Prostate gland (tissue), 2 donors: ENCODE measurements around the gene CCDC30. TPM values are rescaled to one million over a fixed set of nuclear protein-coding genes. Genes with fewer than 3 reads are reported as not detected.
"Not testable (repeated sequence)": the region's sequence is repeated elsewhere in the genome, so short reads cannot be mapped to it uniquely, and the experiment has no call there.

ENCODE experiments used
- DNase-seq: peaks from one replicate; pipeline ENCODE4 v3.0.0-alpha.2; 2019; ENCODE audit warnings: low spot score
- H3K27ac ChIP-seq, 2 donors: fragments of 200-600 bp; sonication (generic); 2 replicates each; pipeline ENCODE4 v1.5.1; 2017 to 2019
- H3K27me3 ChIP-seq: fragments of 200-600 bp; sonication (generic); replicated peaks from 2 replicates; pipeline ENCODE4 v1.5.1; 2019; ENCODE audit not compliant: insufficient read depth
- H3K36me3 ChIP-seq, 2 donors: fragments of 200-600 bp; sonication (generic); 1 replicate in 1 of 2; 2 replicates in 1 of 2; pipeline versions ENCODE4 v1.5.1 to v1.8.1; 2017 to 2019
- H3K4me1 ChIP-seq: fragments of 200-600 bp; sonication (generic); replicated peaks from 2 replicates; pipeline ENCODE4 v1.5.1; 2019
- H3K4me3 ChIP-seq, 2 donors: fragments of 200-600 bp; sonication (generic); 2 replicates each; pipeline ENCODE4 v1.5.1; 2017 to 2019
- H3K9me3 ChIP-seq: fragments of 200-600 bp; sonication (generic); 2 replicates; pipeline ENCODE4 v1.5.1; 2017
- POLR2A ChIP-seq: fragments of 450-650 bp; IDR thresholded peaks from one replicate; pipeline ENCODE4 v1.6.1; 2016; ENCODE audit warnings: antibody characterized with exemption, mild to moderate bottlenecking
- POLR2AphosphoS5 ChIP-seq: sonication (generic); formaldehyde crosslinking; IDR thresholded peaks from one replicate; pipeline ENCODE4 v1.6.1; 2017; ENCODE audit warnings: antibody characterized with exemption
- WGBS: methylation state at CpG from one replicate; pipeline ENCODE4 v1.1.5; 2018; 5-methylcytosine and 5-hydroxymethylcytosine counted together
- intact Hi-C: fragments of 100-400 bp; cut with DNase I; formaldehyde crosslinking; loops from one replicate; pipeline ENCODE4 v1.14.2; 2022
- total RNA-seq, 2 donors: library from RNA; depleted of rRNA; stranded (reverse); fragments of >200 nt; gene quantifications; one replicate each; pipeline ENCODE4 v1.1.0, GENCODE V29; 2016
- TF ChIP-seq, protein P1 (sequence below), 4 experiments: fragments of 200-600 bp in 2 of 4; fragments of 450-650 bp in 2 of 4; sonication (generic) in 2 of 4; IDR thresholded peaks; 1 replicate in 3 of 4; 2 replicates in 1 of 4; pipeline ENCODE4 v1.5.1; 2016 to 2019; ENCODE audit warnings: antibody characterized with exemption in 4 of 4, mild to moderate bottlenecking in 2 of 4, moderate library complexity in 2 of 4

The CCDC30 gene
- total RNA-seq, 2 donors from 2014 or later: 1.8 to 6.2 TPM

DNA sequence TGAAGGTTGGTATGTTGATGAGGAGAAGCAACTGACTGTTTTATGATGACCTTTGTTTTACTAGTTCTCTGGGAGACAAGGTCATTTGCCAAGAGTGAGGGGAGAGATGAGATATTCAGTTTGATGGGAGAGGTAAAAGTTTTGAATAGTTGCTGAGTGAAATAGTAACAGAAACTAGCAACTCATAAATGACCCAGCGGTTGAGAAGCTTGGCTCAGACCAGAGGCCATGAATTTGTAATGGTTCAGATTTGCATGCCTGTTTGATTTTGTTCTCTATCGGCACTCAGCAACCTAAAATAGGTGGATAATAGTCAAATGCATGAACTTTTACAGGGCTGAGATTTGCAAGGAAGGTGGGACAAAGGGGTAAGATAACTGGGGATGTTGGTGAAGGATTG, 6.6 kb downstream of the CCDC30 start:
- Histone ChIP-seq H3K4me3 (no peak overlapping the region), H3K27me3 (no peaks in the 10 kb centered on the region), H3K27ac (no peak overlapping the region), H3K9me3 (no peaks in the 10 kb centered on the region), H3K36me3 (no peaks in the 10 kb centered on the region), H3K4me1 (no peaks in the 10 kb centered on the region)
- DNase-seq: no peak
- TF ChIP-seq, protein P1, sequence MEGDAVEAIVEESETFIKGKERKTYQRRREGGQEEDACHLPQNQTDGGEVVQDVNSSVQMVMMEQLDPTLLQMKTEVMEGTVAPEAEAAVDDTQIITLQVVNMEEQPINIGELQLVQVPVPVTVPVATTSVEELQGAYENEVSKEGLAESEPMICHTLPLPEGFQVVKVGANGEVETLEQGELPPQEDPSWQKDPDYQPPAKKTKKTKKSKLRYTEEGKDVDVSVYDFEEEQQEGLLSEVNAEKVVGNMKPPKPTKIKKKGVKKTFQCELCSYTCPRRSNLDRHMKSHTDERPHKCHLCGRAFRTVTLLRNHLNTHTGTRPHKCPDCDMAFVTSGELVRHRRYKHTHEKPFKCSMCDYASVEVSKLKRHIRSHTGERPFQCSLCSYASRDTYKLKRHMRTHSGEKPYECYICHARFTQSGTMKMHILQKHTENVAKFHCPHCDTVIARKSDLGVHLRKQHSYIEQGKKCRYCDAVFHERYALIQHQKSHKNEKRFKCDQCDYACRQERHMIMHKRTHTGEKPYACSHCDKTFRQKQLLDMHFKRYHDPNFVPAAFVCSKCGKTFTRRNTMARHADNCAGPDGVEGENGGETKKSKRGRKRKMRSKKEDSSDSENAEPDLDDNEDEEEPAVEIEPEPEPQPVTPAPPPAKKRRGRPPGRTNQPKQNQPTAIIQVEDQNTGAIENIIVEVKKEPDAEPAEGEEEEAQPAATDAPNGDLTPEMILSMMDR (IDR thresholded peaks at IDR 0.05): no peak
- no peak for TF ChIP-seq POLR2A
- TF ChIP-seq POLR2AphosphoS5: no peak
- intact Hi-C loops: loop anchor here (10.0 kb wide), 1 partner anchor 295 kb away; the partner anchor contains the start of genes C1orf50 and P3H1
- 86% methylated on average over 2 of the region's 2 CpGs for WGBS

DNA sequence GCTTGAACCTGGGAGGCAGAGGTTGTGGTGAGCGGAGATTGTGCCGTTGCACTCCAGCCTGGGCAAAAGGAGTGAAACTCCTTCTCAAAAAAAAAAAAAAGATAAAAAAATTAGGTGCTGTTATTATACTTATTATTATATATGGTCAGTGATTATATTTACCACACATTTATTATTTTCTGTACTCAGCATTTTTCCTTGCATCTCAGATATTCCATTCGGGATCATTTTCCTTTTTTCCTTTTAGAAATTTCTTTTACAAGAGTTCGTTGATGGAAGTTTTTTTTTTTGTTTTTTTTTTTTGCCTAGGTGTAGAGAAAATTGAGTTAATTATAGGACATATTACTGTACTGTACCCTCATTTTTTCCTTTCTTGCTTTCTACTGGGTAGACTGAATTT, 13.5 kb downstream of the CCDC30 start:
- intact Hi-C loops: no loop called here
- no peak for TF ChIP-seq POLR2A
- TF ChIP-seq POLR2AphosphoS5: no peak
- TF ChIP-seq, protein P1 (IDR thresholded peaks at IDR 0.05): no peak
- Histone ChIP-seq H3K4me3 (no peak overlapping the region), H3K27ac (no peak overlapping the region), H3K27me3 (no peaks in the 10 kb centered on the region), H3K4me1 (no peaks in the 10 kb centered on the region), H3K9me3 (no peaks in the 10 kb centered on the region), H3K36me3 (no peaks in the 10 kb centered on the region)
- 88% methylated on average over 4 of the region's 4 CpGs for WGBS
- DNase-seq: no peak

DNA sequence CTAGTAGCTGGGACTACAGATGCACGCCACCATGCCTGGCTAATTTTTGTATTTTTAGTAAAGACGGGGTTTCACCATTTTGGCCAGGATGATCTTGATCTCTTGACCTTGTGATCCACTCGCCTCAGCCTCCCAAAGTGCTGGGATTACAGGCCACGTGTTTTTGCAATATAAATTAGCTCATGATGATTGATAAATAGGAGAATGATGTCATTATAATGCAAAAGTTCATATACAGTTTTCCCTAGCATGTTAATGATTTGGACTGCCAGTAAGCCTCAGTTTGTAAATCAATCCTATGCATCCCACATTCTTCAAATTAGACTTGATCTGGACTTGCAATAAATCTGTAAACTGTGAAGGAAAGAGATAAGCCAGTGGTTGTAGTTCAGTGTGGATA, 14.3 kb downstream of the CCDC30 start:
- WGBS: 90% methylated on average over 4 of the region's 4 CpGs
- intact Hi-C loops, H3K4me1 ChIP-seq, H3K27me3 ChIP-seq, H3K27ac ChIP-seq, DNase-seq, H3K9me3 ChIP-seq, H3K4me3 ChIP-seq, H3K36me3 ChIP-seq: not testable (repeated sequence)

DNA sequence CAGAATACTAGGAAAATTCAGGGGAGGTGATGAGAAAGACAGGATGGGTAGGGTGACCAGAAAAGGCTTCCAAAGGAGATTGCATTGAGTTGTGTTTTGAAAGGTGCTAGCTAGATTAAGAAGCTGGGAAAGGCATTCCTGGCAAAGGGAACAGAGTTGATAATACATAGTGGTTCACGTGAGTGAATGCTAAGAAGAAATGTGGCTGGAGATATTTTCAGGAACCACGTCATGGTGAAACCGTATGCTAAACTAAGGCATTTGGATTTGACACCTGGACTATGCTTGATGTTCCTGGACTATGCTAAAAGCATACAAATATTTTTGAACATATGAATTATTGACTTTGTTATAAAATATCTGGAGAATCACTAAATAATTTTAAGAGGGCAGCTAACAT, 14.7 kb downstream of the CCDC30 start:
- WGBS: 92% methylated on average over 3 of the region's 3 CpGs
- H3K27me3 ChIP-seq: no peaks in the 10 kb centered on the region
- intact Hi-C loops: no loop called here
- no peaks in the 10 kb centered on the region for H3K4me1 ChIP-seq
- TF ChIP-seq POLR2A (no peak), POLR2AphosphoS5 (no peak)
- TF ChIP-seq, protein P1 (IDR thresholded peaks at IDR 0.05): no peak
- H3K27ac ChIP-seq: no peak overlapping the region
- H3K9me3 ChIP-seq: no peaks in the 10 kb centered on the region
- no peaks in the 10 kb centered on the region for H3K36me3 ChIP-seq
- no peak overlapping the region for H3K4me3 ChIP-seq
- no peak for DNase-seq

DNA sequence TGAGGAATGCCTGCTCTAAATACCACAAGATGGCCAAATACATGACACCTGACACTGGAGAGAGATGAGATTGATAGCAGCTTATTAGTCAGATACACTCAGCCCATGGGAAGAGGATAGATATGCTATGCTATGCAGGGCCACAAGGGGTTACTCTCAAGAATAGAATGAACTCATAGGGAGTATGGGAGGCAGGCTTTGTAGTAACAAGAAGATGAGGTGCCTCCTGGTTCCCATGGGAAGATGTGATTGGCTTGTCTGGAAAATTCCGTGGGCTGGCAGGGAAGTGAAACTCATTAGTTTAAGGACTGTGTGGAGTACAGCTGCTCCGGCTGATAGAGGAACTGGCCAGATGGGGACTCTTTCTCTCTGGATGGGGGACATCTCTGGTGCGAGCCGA, 16.5 kb downstream of the CCDC30 start:
- no peaks in the 10 kb centered on the region for H3K36me3 ChIP-seq
- no peak overlapping the region for H3K4me3 ChIP-seq
- H3K4me1 ChIP-seq: no peaks in the 10 kb centered on the region
- H3K9me3 ChIP-seq: no peaks in the 10 kb centered on the region
- TF ChIP-seq POLR2AphosphoS5 (no peak), POLR2A (no peak)
- TF ChIP-seq, protein P1 (IDR thresholded peaks at IDR 0.05): no peak
- intact Hi-C loops: no loop called here
- H3K27me3 ChIP-seq: no peaks in the 10 kb centered on the region
- DNase-seq: no peak
- 67% methylated on average over 4 of the region's 4 CpGs for WGBS
- H3K27ac ChIP-seq: no peak overlapping the region
